HG03064 (cell line): ENCODE measurements around the gene RNF11.
A peak's percentile ranks its signal among the peaks of the same experiment; 100 is the strongest.

Experiments
- ATAC-seq: cut with Tn5 transposase; IDR thresholded peaks from one replicate; pipeline ENCODE4 v1.9.1; 2021; ENCODE audit warnings: low read depth; ENCODE audit not compliant: unreplicated experiment

RNF11 gene

GRCh38 chr1:51255331-51255730, 19.3 kb downstream of the RNF11 start:
- no peak for ATAC-seq

- no peak for ATAC-seq
Observed at GRCh38 chr1:51263147-51263877, 27.2 kb downstream of the RNF11 start.

- no peak for ATAC-seq
Observed at GRCh38 chr1:51264451-51264850, 28.4 kb downstream of the RNF11 start.

- ATAC-seq, result no peak
Observed at GRCh38 chr1:51265618-51266017, 29.5 kb downstream of the RNF11 start.

- no peak for ATAC-seq
Observed at GRCh38 chr1:51266181-51266580, 30.1 kb downstream of the RNF11 start.

- no peak for ATAC-seq
Observed at GRCh38 chr1:51266791-51267190, 30.7 kb downstream of the RNF11 start.

GRCh38 chr1:51268634-51269033, 32.6 kb downstream of the RNF11 start:
- no peak for ATAC-seq

- no peak for ATAC-seq
Observed at GRCh38 chr1:51270751-51271150, 34.7 kb downstream of the RNF11 start.

GRCh38 chr1:51272916-51273315, 36.8 kb downstream of the RNF11 start:
- ATAC-seq, result no peak

GRCh38 chr1:51274676-51275075, 38.6 kb downstream of the RNF11 start:
- no peak for ATAC-seq

- no peak for ATAC-seq
Observed at GRCh38 chr1:51276286-51276685, 40.2 kb downstream of the RNF11 start.

- no peak for ATAC-seq
Observed at GRCh38 chr1:51280321-51280978, 44.4 kb downstream of the RNF11 start.

GRCh38 chr1:51281807-51282206, 45.7 kb downstream of the RNF11 start:
- ATAC-seq, result no peak

- ATAC-seq, result no peak
Observed at GRCh38 chr1:51282605-51283004, 46.5 kb downstream of the RNF11 start.

- no peak for ATAC-seq
Observed at GRCh38 chr1:51283979-51284378, 47.9 kb downstream of the RNF11 start.

- peak; percentile 29 for ATAC-seq
Observed at GRCh38 chr1:51284487-51284954, 48.4 kb downstream of the RNF11 start.

- peak; percentile 84 for ATAC-seq
Observed at GRCh38 chr1:51285055-51285454, 49.0 kb downstream of the RNF11 start.

GRCh38 chr1:51287966-51288365, 51.9 kb downstream of the RNF11 start:
- no peak for ATAC-seq

- no peak for ATAC-seq
Observed at GRCh38 chr1:51288578-51288977, 52.5 kb downstream of the RNF11 start.

GRCh38 chr1:51289676-51290488, 53.8 kb downstream of the RNF11 start:
- no peak for ATAC-seq

GRCh38 chr1:51290489-51290847, 54.4 kb downstream of the RNF11 start:
- ATAC-seq, result no peak
